ENCODE data around the gene PDE9A.
"Not testable (repeated sequence)": the region's sequence is repeated elsewhere in the genome, so short reads cannot be mapped to it uniquely, and the experiment has no call there.

PDE9A gene

GRCh38 chr21:42653231-42654061, at the start of gene PDE9A:
Gene PDE9A, plus strand, starts transcription at chr21:42653621. Its CDS starts 194 bp downstream, at chr21:42653815.
- H3K27me3 Mint-ChIP-seq (ENCODE audit: low read depth) = peaks cover 39% of the 10 kb centered on the region
- peak; percentile 14 for DNase-seq (ENCODE audit: low spot score)
- H3K4me1 Mint-ChIP-seq (ENCODE audit: low read depth) = peaks cover 14% of the 10 kb centered on the region
- H3K36me3 Mint-ChIP-seq (ENCODE audit: low read depth) = no peaks in the 10 kb centered on the region
- no peak within 1 kb of the TSS for H3K27ac Mint-ChIP-seq
- no peaks in the 10 kb centered on the region for H3K9me3 Mint-ChIP-seq
- H3K4me3 Mint-ChIP-seq = peak within 1 kb of the TSS; percentile 79

GRCh38 chr21:42607102-42607501, 46.3 kb upstream of the PDE9A start:
- Mint-ChIP-seq H3K27ac (no peak overlapping the region), H3K4me1 (ENCODE audit: low read depth) (peaks cover 5% of the 10 kb centered on the region), H3K36me3 (ENCODE audit: low read depth) (peaks cover 2% of the 10 kb centered on the region), H3K9me3 (peaks cover 17% of the 10 kb centered on the region), H3K4me3 (no peak overlapping the region), H3K27me3 (ENCODE audit: low read depth) (peaks cover 3% of the 10 kb centered on the region)
- no peak for DNase-seq (ENCODE audit: low spot score)

- peaks cover 2% of the 10 kb centered on the region for H3K36me3 Mint-ChIP-seq (ENCODE audit: low read depth)
- peaks cover 5% of the 10 kb centered on the region for H3K4me1 Mint-ChIP-seq (ENCODE audit: low read depth)
- DNase-seq (ENCODE audit: low spot score) = no peak
- peaks cover 21% of the 10 kb centered on the region for H3K9me3 Mint-ChIP-seq
- H3K4me3 Mint-ChIP-seq = no peak overlapping the region
- no peak overlapping the region for H3K27ac Mint-ChIP-seq
- peaks cover 3% of the 10 kb centered on the region for H3K27me3 Mint-ChIP-seq (ENCODE audit: low read depth)
Measured at GRCh38 chr21:42607525-42608102, 45.8 kb upstream of the PDE9A start.

GRCh38 chr21:42608446-42608845, 45.0 kb upstream of the PDE9A start:
- Mint-ChIP-seq H3K36me3 (ENCODE audit: low read depth) (peaks cover 2% of the 10 kb centered on the region), H3K27ac (no peak overlapping the region), H3K4me1 (ENCODE audit: low read depth) (peaks cover 7% of the 10 kb centered on the region), H3K27me3 (ENCODE audit: low read depth) (peaks cover 9% of the 10 kb centered on the region), H3K9me3 (peaks cover 26% of the 10 kb centered on the region), H3K4me3 (no peak overlapping the region)
- DNase-seq (ENCODE audit: low spot score) = no peak

- no peak overlapping the region for H3K4me3 Mint-ChIP-seq
- H3K9me3 Mint-ChIP-seq = peaks cover 21% of the 10 kb centered on the region
- peaks cover 2% of the 10 kb centered on the region for H3K36me3 Mint-ChIP-seq (ENCODE audit: low read depth)
- H3K4me1 Mint-ChIP-seq (ENCODE audit: low read depth) = peaks cover 10% of the 10 kb centered on the region
- peaks cover 8% of the 10 kb centered on the region for H3K27me3 Mint-ChIP-seq (ENCODE audit: low read depth)
- no peak overlapping the region for H3K27ac Mint-ChIP-seq
- DNase-seq (ENCODE audit: low spot score) = peak; percentile 39
Measured at GRCh38 chr21:42609811-42610210, 43.6 kb upstream of the PDE9A start.

- H3K27ac Mint-ChIP-seq = no peak overlapping the region
- peaks cover 2% of the 10 kb centered on the region for H3K36me3 Mint-ChIP-seq (ENCODE audit: low read depth)
Measured at GRCh38 chr21:42611852-42612251, 41.6 kb upstream of the PDE9A start.

GRCh38 chr21:42612390-42612789, 41.0 kb upstream of the PDE9A start:
- Mint-ChIP-seq H3K36me3 (ENCODE audit: low read depth) (peaks cover 2% of the 10 kb centered on the region), H3K4me3 (no peak overlapping the region), H3K27ac (no peak overlapping the region)

More at GRCh38 chr21:42611852-42612251, 41.6 kb upstream of the PDE9A start:
- DNase-seq (ENCODE audit: low spot score) = no peak
- H3K4me1 Mint-ChIP-seq (ENCODE audit: low read depth) = peaks cover 10% of the 10 kb centered on the region
- peaks cover 8% of the 10 kb centered on the region for H3K27me3 Mint-ChIP-seq (ENCODE audit: low read depth)
- no peak overlapping the region for H3K4me3 Mint-ChIP-seq
- peaks cover 8% of the 10 kb centered on the region for H3K9me3 Mint-ChIP-seq

GRCh38 chr21:42613756-42614155, 39.7 kb upstream of the PDE9A start:
- no peaks in the 10 kb centered on the region for H3K36me3 Mint-ChIP-seq (ENCODE audit: low read depth)
- H3K27me3 Mint-ChIP-seq (ENCODE audit: low read depth) = peaks cover 15% of the 10 kb centered on the region
- no peak overlapping the region for H3K4me3 Mint-ChIP-seq
- H3K27ac Mint-ChIP-seq = no peak overlapping the region
- DNase-seq (ENCODE audit: low spot score) = no peak
- peaks cover 10% of the 10 kb centered on the region for H3K4me1 Mint-ChIP-seq (ENCODE audit: low read depth)
- H3K9me3 Mint-ChIP-seq = peaks cover 8% of the 10 kb centered on the region

More at GRCh38 chr21:42612390-42612789, 41.0 kb upstream of the PDE9A start:
- peaks cover 8% of the 10 kb centered on the region for H3K27me3 Mint-ChIP-seq (ENCODE audit: low read depth)
- H3K4me1 Mint-ChIP-seq (ENCODE audit: low read depth) = peaks cover 10% of the 10 kb centered on the region
- no peak for DNase-seq (ENCODE audit: low spot score)
- peaks cover 8% of the 10 kb centered on the region for H3K9me3 Mint-ChIP-seq

- Mint-ChIP-seq H3K27ac (no peak overlapping the region), H3K4me3 (no peak overlapping the region), H3K27me3 (ENCODE audit: low read depth) (peaks cover 19% of the 10 kb centered on the region), H3K36me3 (ENCODE audit: low read depth) (no peaks in the 10 kb centered on the region), H3K4me1 (ENCODE audit: low read depth) (peaks cover 8% of the 10 kb centered on the region), H3K9me3 (peaks cover 8% of the 10 kb centered on the region)
- peak; percentile 46 for DNase-seq (ENCODE audit: low spot score)
Measured at GRCh38 chr21:42614396-42614795, 39.0 kb upstream of the PDE9A start.

GRCh38 chr21:42614811-42615351, 38.5 kb upstream of the PDE9A start:
- Mint-ChIP-seq H3K4me1 (ENCODE audit: low read depth) (peaks cover 5% of the 10 kb centered on the region), H3K9me3 (peaks cover 8% of the 10 kb centered on the region), H3K27ac (no peak overlapping the region)

GRCh38 chr21:42615377-42615776, 38.0 kb upstream of the PDE9A start:
- not testable (repeated sequence) for H3K4me1 Mint-ChIP-seq (ENCODE audit: low read depth); H3K27ac Mint-ChIP-seq; H3K36me3 Mint-ChIP-seq (ENCODE audit: low read depth); H3K9me3 Mint-ChIP-seq; DNase-seq (ENCODE audit: low spot score); H3K4me3 Mint-ChIP-seq
- peaks cover 22% of the 10 kb centered on the region for H3K27me3 Mint-ChIP-seq (ENCODE audit: low read depth)

More at GRCh38 chr21:42614811-42615351, 38.5 kb upstream of the PDE9A start:
- DNase-seq (ENCODE audit: low spot score) = peak; percentile 46
- peaks cover 20% of the 10 kb centered on the region for H3K27me3 Mint-ChIP-seq (ENCODE audit: low read depth)
- H3K4me3 Mint-ChIP-seq = no peak overlapping the region
- H3K36me3 Mint-ChIP-seq (ENCODE audit: low read depth) = no peaks in the 10 kb centered on the region

GRCh38 chr21:42615924-42616323, 37.5 kb upstream of the PDE9A start:
- peaks cover 22% of the 10 kb centered on the region for H3K27me3 Mint-ChIP-seq (ENCODE audit: low read depth)
- H3K27ac Mint-ChIP-seq = no peak overlapping the region
- peaks cover 8% of the 10 kb centered on the region for H3K9me3 Mint-ChIP-seq
- H3K36me3 Mint-ChIP-seq (ENCODE audit: low read depth) = no peaks in the 10 kb centered on the region
- peaks cover 5% of the 10 kb centered on the region for H3K4me1 Mint-ChIP-seq (ENCODE audit: low read depth)
- no peak overlapping the region for H3K4me3 Mint-ChIP-seq
- DNase-seq (ENCODE audit: low spot score) = no peak

- no peak overlapping the region for H3K4me3 Mint-ChIP-seq
- H3K27ac Mint-ChIP-seq = no peak overlapping the region
- no peaks in the 10 kb centered on the region for H3K36me3 Mint-ChIP-seq (ENCODE audit: low read depth)
- peaks cover 8% of the 10 kb centered on the region for H3K9me3 Mint-ChIP-seq
- H3K27me3 Mint-ChIP-seq (ENCODE audit: low read depth) = peaks cover 22% of the 10 kb centered on the region
- H3K4me1 Mint-ChIP-seq (ENCODE audit: low read depth) = peaks cover 5% of the 10 kb centered on the region
- DNase-seq (ENCODE audit: low spot score) = no peak
Measured at GRCh38 chr21:42616446-42616845, 37.0 kb upstream of the PDE9A start.

GRCh38 chr21:42616941-42617340, 36.5 kb upstream of the PDE9A start:
- Mint-ChIP-seq H3K27ac (no peak overlapping the region), H3K9me3 (peaks cover 8% of the 10 kb centered on the region), H3K27me3 (ENCODE audit: low read depth) (peaks cover 25% of the 10 kb centered on the region), H3K4me1 (ENCODE audit: low read depth) (peaks cover 5% of the 10 kb centered on the region), H3K4me3 (no peak overlapping the region), H3K36me3 (ENCODE audit: low read depth) (no peaks in the 10 kb centered on the region)
- DNase-seq (ENCODE audit: low spot score) = no peak

Measured in T-helper 2 cell treated with Interferon-gamma antibody and Interleukin-4, amounts not matched to agents 5 μg/mL and 100 μg/mL, for 36 hours (primary cell).